GM19372 (cell line): ENCODE results near the gene EYA2.
"Not testable (repeated sequence)": the region's sequence is repeated elsewhere in the genome, so short reads cannot be mapped to it uniquely, and the experiment has no call there.

Experiments
- ATAC-seq: cut with Tn5 transposase; IDR thresholded peaks from one replicate; pipeline ENCODE4 v1.9.1; 2021; ENCODE audit warnings: mild to moderate bottlenecking, low read depth, moderate library complexity; ENCODE audit not compliant: unreplicated experiment

Gene EYA2

DNA sequence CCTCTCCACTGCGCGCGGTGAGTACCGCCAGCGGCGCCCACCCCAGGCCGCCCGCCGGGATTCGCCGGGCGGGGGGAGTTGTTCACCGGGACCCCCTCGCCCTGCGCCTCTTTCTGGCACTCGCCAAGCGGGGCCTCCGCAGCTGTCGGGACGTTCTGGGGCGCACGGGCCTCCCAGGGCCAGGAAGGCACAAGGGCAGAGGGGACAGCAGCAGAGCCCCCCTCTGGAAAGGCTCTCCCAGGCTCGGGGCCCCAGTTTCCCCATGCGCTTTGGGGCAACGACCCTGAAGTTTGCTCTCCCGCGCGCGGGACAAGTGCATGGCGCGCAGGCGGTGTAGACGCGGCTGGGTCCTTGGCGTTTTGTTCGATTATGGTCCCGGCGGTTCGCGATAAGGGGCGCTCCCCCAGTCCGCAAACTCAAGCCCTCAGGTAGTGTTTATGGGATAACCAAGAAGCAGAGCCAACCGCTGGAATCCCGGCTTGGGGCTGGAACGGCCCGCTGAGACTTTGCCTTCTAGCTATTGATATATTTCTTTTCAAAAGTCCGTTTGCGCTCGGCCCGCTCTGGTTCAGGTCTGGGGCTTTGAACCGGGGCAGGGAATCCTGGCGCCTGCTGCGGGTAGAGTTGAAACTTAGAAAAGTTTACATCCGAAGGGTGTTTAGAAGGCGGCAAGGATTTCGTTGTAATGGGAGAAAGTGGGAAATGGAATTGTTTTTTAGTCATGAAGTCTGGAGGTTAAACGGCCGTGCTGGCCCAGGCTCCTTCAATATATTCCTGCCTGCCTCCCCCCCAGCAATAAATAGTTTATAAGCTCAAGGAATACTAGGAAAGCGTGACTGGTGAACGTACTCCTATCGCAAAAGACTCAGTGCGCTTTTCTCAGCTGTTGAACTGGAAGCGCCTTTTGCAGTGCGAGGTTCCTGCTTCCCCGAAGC, 595 bp downstream of the EYA2 start:
- ATAC-seq: no peak

DNA sequence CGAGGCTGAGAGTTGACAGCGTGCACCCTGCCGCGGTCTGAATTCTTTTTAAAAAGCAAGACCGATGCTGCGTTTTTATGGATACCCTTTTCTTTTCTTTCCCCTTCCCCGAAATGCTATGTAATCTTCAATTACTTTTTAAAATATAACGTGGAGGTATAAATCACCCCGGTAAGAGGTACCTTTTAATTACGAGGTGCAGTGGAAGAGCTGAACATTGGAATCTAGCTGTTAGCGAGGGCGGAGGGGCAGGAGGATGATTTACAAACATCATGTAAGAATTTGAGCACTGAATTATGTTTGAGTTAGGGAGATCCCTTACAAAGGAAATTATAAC, 1.2 kb downstream of the EYA2 start:
- ATAC-seq: no peak

GRCh38 chr20:46897328-46897880, 2.8 kb downstream of the EYA2 start:
- no peak for ATAC-seq

GRCh38 chr20:46898423-46898822, 3.8 kb downstream of the EYA2 start:
- no peak for ATAC-seq

GRCh38 chr20:46899621-46900020, 5.0 kb downstream of the EYA2 start:
- no peak for ATAC-seq

- ATAC-seq: no peak
These were observed 5.4 kb downstream of the EYA2 start for GRCh38 chr20:46900086-46900485.

DNA sequence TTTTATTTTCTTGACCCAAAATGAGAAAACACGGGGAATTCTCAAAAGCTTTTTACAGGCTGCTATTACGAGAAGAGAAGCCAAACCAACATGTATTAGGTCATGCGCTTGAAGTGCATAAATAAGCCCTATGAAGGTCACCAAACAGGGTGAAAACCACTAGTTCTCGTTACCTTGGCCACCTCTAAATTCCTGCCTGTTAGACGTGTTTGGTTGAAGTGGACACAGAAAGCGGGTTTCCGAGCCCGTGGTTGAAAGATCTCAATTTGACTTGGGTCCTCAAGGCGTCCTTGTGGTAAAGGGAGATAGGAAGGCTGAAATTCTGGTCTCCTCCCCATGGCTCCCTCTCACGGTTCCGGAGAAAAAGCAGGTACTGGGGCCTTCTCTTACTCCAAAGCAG, 6.2 kb downstream of the EYA2 start:
- no peak for ATAC-seq

- no peak for ATAC-seq
These were observed 7.0 kb downstream of the EYA2 start for GRCh38 chr20:46901638-46902037.

DNA sequence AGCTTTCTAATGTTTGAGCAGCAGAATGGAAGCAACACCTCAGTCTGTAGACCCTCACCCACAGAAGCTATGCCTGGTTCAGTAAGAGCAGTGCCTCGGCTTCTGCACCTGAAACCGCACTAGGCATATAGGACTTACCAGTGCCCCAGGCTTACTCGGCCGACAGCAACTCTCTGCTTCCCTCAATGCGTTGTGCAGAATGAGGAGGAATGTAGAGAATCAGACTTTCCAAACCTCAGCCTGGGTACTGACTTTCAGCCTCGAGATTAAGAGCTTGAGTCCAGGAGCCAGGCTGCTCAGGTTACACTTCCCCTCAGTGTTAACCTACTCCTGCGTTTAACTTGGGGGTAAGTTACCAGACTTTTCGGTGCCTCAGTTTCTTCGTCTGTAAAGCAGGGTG, 8.6 kb downstream of the EYA2 start:
- no peak for ATAC-seq

DNA sequence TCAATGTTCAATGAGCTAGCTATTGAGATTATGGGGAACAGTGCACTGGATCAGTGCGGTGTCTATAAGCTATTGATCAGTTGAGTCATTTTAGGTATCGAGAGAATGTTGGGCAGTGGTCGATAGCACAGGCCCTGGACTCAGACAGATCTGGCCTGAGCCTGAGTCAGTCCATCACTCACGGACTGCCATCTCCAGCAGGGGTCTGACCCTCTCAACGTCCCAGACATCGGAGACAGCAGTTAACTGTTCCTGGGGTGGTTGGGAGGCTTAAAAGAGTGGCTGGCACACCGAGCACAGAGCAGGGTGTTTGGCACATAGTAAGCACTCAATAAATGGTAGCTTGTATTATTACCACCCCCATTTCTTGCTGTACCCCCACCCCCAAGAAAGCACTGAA, 9.3 kb downstream of the EYA2 start:
- ATAC-seq: no peak

GRCh38 chr20:46905364-46906125, 10.9 kb downstream of the EYA2 start:
- no peak for ATAC-seq

GRCh38 chr20:46913329-46914044, 18.8 kb downstream of the EYA2 start:
- no peak for ATAC-seq

- ATAC-seq: no peak
These were observed 20.2 kb downstream of the EYA2 start for GRCh38 chr20:46914789-46915379.

- no peak for ATAC-seq
These were observed 21.1 kb downstream of the EYA2 start for GRCh38 chr20:46915575-46916257.

GRCh38 chr20:46916258-46916603, 21.6 kb downstream of the EYA2 start:
- no peak for ATAC-seq

DNA sequence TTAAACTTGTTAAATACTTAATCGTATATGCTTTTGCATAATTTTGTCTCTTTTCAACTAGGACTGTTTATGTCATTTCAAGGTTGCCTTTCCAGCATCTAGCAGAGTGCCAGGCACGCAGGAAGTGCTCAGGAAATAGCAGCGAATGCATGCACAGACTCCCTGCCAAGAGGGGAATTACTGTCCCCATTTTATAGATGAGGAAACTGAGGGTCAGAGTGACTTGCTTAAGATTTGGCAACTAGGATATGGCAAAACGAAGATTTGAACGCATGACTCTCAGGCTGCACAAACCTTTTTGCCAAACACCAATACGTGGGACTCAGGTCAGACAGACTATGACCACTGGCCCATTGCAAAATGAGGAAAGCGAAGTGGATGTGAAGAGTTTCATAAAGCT, 22.5 kb downstream of the EYA2 start:
- no peak for ATAC-seq

GRCh38 chr20:46920114-46920513, 25.5 kb downstream of the EYA2 start:
- ATAC-seq: no peak

DNA sequence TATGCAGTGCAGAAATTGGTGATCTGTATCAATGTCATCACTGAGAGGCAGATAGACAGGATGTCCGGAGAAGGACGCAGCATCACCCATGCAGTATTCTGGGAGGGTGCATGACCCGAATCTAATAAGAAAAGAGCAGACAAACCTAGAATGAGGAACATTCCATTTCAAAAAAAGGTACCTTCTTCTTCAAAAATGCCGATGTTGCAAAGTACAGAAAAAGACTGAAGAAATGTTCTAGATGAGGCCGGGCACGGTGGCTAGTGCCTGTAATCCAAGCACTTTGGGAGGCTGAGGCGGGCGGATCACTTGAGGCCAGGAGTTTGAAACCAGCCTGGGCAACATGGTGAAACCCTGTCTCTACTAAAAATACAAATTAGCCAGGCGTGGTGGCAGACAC, 28.2 kb downstream of the EYA2 start:
- not testable (repeated sequence) for ATAC-seq

DNA sequence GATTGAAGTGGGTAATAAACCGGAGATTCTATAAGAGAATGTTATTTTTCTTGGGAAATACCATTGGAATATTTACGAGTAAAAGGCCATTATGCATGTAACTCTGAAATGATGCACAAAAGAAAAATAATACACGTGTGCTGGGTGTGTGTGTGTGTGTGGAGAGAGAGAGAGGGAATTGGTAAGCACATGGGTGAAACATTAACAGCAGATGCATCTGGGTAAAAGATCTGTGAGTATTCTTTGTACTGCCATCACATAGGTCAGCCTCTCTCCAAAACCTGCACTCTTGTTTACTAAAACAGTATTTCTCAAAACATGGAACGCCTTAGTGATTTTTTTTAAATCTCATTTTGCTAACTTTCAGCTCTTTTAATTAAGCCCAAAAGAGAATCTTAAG, 28.9 kb downstream of the EYA2 start:
- ATAC-seq: no peak

DNA sequence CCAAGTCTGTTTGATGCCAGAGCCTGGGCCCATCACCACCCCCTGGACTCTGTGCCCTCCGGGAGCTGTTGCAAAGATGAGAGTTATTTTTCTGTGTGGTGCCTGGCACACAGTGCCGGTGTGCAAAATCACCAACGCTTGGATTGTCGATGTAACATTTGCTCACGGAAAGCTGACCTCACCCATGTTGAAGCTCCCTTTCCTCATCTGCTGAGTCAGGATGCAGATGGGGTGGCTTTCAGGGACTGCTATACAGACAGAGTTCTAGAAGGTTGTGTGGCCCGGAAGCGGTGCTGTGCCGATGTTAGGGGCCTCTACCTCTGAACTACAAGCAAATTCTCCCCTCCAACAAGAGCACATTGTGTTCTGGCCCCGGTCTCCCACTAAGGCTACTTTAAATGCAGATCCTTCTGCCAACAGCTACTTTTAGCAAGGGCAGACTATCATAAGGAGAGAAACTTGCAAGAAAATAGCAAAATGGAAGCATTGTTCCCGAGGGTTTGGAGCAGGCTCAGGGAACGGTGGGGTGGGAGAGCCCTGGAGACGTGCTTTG, 34.0 kb downstream of the EYA2 start:
- ATAC-seq: no peak
